ENCODE data around the gene POLG. TPM values are rescaled to one million over a fixed set of nuclear protein-coding genes. Genes with fewer than 3 reads are reported as not detected.

The POLG gene
- total RNA-seq, 1 donor from 2014 or later: 50.3 TPM

DNA sequence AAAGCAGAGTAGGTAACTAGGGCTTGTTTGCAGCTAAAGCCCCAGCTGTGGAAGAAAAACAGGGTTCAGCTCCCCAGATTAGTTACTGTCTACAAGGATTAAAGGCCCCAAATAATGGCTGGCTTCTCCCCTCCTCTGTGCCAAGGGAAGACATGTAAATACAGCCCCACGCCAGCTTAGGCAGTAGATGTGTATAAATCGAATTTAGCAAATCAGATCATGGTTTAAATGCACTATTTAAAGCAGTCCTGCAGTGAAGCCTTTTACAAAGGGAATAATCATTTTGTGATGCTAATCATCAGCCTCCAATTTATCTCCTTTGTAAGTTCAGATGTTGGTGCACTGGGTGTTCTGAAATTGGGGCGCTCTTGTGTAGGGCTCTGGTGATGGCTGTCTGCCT, 46.7 kb upstream of the POLG start:
- no peak for DNase-seq (ENCODE audit: extremely low spot score in 2 of 2)
- TF ChIP-seq POLR2AphosphoS5 (IDR thresholded peaks at IDR 0.05; ENCODE audit: insufficient read depth in 1 of 2, low read depth in 1 of 2): no peak
- TF ChIP-seq, protein P1, sequence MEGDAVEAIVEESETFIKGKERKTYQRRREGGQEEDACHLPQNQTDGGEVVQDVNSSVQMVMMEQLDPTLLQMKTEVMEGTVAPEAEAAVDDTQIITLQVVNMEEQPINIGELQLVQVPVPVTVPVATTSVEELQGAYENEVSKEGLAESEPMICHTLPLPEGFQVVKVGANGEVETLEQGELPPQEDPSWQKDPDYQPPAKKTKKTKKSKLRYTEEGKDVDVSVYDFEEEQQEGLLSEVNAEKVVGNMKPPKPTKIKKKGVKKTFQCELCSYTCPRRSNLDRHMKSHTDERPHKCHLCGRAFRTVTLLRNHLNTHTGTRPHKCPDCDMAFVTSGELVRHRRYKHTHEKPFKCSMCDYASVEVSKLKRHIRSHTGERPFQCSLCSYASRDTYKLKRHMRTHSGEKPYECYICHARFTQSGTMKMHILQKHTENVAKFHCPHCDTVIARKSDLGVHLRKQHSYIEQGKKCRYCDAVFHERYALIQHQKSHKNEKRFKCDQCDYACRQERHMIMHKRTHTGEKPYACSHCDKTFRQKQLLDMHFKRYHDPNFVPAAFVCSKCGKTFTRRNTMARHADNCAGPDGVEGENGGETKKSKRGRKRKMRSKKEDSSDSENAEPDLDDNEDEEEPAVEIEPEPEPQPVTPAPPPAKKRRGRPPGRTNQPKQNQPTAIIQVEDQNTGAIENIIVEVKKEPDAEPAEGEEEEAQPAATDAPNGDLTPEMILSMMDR (IDR thresholded peaks at IDR 0.05): no peak
- TF ChIP-seq POLR2A (IDR thresholded peaks at IDR 0.05): no peak
- H3K27me3 ChIP-seq: no peaks in the 10 kb centered on the region
- H3K4me3 ChIP-seq: no peak overlapping the region
- H3K4me1 ChIP-seq: peaks cover 23% of the 10 kb centered on the region
- H3K9me3 ChIP-seq: no peaks in the 10 kb centered on the region
- no peak overlapping the region for H3K27ac ChIP-seq
- intact Hi-C loops (cut with DNase I): no loop called here
- no peaks in the 10 kb centered on the region for H3K36me3 ChIP-seq

DNA sequence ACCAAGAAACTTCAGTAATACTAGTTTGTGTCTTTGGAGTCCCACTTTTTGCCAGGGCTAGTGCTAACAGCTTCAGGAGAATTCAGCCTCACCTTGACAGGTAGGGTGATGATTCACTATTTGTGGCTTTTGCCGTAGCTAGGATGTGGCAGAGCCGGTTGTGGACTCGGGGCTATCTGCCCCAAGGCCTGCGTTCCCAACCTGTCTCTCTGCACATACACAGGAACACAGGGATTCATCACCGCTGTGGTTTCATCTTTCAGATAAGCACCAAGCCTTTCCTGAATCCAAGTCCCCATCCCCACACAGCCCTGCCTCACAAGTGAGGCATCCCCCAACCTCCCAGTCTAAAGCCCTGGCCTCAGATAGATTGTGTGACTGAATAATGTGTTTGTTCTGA, 45.2 kb upstream of the POLG start:
- no peak overlapping the region for H3K27ac ChIP-seq

DNA sequence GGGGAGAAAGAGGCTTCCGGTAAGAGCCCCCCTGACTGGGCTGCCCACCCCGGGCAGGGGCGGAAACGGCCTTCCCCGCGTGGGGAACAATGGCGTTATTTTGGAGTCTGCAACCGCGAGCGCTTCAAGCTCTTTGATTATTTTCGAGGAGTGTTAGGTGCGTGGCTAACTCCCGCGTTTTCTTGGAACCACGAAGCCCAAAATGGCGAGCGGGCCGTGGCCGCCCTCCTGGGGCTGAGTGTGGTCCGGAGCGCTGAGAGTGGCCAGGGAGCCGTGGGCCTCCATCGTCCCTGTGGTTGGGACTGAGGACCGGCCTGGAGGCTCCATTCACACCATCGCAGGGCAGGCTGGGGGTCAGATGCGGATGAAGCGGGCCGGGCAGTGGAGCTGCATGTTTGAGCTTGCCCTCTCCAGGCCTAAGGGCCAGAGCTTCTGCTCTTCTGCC, 44.6 kb upstream of the POLG start:
- H3K4me1 ChIP-seq: peaks cover 23% of the 10 kb centered on the region
- H3K27me3 ChIP-seq: no peaks in the 10 kb centered on the region
- no peak for DNase-seq (ENCODE audit: extremely low spot score in 2 of 2)
- no peaks in the 10 kb centered on the region for H3K36me3 ChIP-seq
- peak overlapping the region; percentile 24 to 26 for H3K4me3 ChIP-seq
- no peaks in the 10 kb centered on the region for H3K9me3 ChIP-seq
- intact Hi-C loops (cut with DNase I): no loop called here
- no peak overlapping the region for H3K27ac ChIP-seq
- TF ChIP-seq POLR2A (IDR thresholded peaks at IDR 0.05) (no peak), POLR2AphosphoS5 (IDR thresholded peaks at IDR 0.05; ENCODE audit: insufficient read depth in 1 of 2, low read depth in 1 of 2) (no peak)
- TF ChIP-seq, protein P1 (IDR thresholded peaks at IDR 0.05): no peak

More for the DNA sequence above, 45.2 kb upstream of the POLG start:
- DNase-seq (ENCODE audit: extremely low spot score in 2 of 2): no peak
- Histone ChIP-seq H3K9me3 (no peaks in the 10 kb centered on the region), H3K4me1 (peaks cover 23% of the 10 kb centered on the region), H3K36me3 (no peaks in the 10 kb centered on the region), H3K4me3 (no peak overlapping the region), H3K27me3 (no peaks in the 10 kb centered on the region)
- intact Hi-C loops (cut with DNase I): no loop called here
- TF ChIP-seq POLR2AphosphoS5 (IDR thresholded peaks at IDR 0.05; ENCODE audit: insufficient read depth in 1 of 2, low read depth in 1 of 2): no peak

DNA sequence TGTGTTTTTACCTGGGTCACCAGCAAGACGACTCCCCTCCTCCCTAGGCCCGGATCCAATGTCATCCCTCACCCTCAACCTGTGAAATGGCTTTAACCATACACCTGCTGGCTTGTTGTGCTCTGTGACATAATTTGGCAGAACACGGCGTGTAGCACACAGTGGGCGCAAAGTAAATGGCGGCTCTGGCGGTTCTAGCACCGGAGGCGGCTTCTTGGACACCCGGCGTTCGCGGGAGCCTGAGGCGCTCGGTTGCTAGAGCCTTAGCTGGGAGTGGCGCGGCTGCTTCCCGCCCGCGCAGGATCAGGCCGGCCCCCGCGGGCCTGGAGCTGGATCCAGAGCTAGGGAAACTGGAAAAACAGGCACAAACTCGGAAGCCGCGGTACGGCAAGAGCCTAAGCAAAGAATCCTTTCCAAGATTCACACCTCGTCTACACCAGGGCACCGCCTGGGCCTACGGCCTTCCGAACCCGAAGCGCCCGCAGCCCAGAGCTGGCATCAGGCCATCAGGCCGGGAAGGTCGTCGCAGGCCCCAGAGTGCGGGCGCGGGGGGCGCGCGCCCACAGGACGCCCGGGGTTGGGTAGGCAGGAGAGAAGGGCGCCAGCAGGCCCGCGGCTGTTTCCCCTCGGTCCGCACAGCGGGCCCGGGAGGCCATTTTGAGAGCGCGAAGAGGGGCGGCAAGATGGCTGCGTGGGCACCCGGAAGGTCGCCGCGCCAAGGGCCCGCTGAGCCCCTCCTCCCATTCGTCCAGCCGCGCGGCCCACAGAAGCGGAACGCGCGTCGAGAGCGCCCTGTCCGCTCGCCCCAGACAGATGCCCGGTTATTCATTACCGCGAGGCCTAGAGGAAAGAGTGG, 43.9 kb upstream of the POLG start:
- DNase-seq (ENCODE audit: extremely low spot score in 2 of 2): no peak
- intact Hi-C loops (cut with DNase I): no loop called here
- peak overlapping the region; percentile 24 to 26 for H3K4me3 ChIP-seq
- H3K9me3 ChIP-seq: no peaks in the 10 kb centered on the region
- TF ChIP-seq, protein P1 (IDR thresholded peaks at IDR 0.05): no peak
- peak in 1 of 2 donors; percentile 23 for TF ChIP-seq POLR2AphosphoS5 (IDR thresholded peaks at IDR 0.05; ENCODE audit: insufficient read depth in 1 of 2, low read depth in 1 of 2)
- no peaks in the 10 kb centered on the region for H3K27me3 ChIP-seq
- H3K27ac ChIP-seq: no peak overlapping the region
- peaks cover 23% of the 10 kb centered on the region for H3K4me1 ChIP-seq
- H3K36me3 ChIP-seq: no peaks in the 10 kb centered on the region

DNA sequence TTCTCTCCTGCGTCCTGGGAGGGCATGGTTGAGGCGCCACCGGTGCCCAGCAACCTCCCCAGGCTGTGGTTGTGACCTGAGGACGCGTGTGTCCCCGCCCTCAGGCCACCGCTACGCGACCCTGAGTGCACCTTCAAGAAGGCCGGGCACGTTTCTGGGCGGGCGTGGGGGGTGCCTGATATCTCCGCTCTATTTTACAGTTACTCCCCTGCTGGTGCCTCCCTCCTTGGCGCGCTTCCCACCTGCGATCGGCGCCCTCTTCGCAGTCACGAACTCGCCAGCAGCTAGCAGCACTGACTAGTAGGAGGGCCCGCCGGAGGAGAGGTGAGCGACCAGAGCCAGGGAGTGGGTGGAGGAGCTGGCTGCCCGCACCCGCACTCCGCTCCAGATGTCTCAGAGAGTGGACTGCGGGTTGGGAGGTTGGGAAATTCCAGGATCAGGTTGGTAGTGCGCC, 43.2 kb upstream of the POLG start:
- Histone ChIP-seq H3K27me3 (peaks cover 3% of the 10 kb centered on the region), H3K36me3 (no peaks in the 10 kb centered on the region), H3K27ac (no peak overlapping the region), H3K4me3 (peak overlapping the region in 1 of 2 donors; percentile 26), H3K9me3 (no peaks in the 10 kb centered on the region), H3K4me1 (peaks cover 23% of the 10 kb centered on the region)
- intact Hi-C loops (cut with DNase I): no loop called here
- TF ChIP-seq, protein P1 (IDR thresholded peaks at IDR 0.05): no peak
- no peak for TF ChIP-seq POLR2AphosphoS5 (IDR thresholded peaks at IDR 0.05; ENCODE audit: insufficient read depth in 1 of 2, low read depth in 1 of 2)
- DNase-seq (ENCODE audit: extremely low spot score in 2 of 2): no peak
